ENCODE measurements around the gene KAT2B.

DNA sequence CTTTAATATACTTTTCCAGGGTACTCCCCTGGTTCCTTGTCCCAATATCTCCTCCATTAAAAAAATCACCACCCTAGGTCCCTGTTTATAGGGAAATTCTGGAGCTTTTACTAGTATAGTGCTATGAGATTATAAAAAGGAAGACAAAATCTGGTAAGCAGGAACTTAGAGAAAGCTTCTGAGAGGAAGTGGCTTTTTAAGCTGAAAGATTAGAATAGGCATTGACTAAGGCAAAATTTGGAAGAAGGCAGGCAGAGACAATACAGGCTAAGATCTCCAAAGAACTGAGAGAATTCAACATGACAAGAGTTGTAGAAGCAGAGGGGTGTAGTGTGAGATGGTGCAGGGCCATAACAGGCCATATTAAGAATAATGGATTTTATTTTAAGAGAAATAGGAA is 120.0 kb downstream of the KAT2B start:
- TF ChIP-seq CTCF (IDR thresholded peaks at IDR 0.05) (no peak), POLR2AphosphoS5 (IDR thresholded peaks at IDR 0.05) (no peak), POLR2A (IDR thresholded peaks at IDR 0.05) (no peak)
